IMR-90 (cell line): ENCODE data around the gene GABRD. TPM values are rescaled to one million over a fixed set of nuclear protein-coding genes. Genes with fewer than 3 reads are reported as not detected.

Experiments
- ATAC-seq: fragments of 200-7000 bp; cut with Tn5 transposase; 2 replicates; pipeline ENCODE4 v1.9.1; 2020; ENCODE audit warnings: low read depth, mild to moderate bottlenecking, moderate library complexity
- BruUV-seq: library from RNA; stranded (reverse); fragments of 400-500 nt; replicated peaks from 2 replicates; lab custom pipeline; 2021; lab: Mats Ljungman, UMichigan
- CTCF ChIA-PET: fragments of 300-600 bp; formaldehyde crosslinking; extraction: SDS; loops from one replicate; lab custom pipeline; 2021; ENCODE audit warnings: antibody characterized with exemption; lab: Yijun Ruan, JAX
- POLR2A ChIA-PET: fragments of 300-600 bp; sonication (Branson Sonifier 250); formaldehyde crosslinking; loops from one replicate; lab custom pipeline; 2022; ENCODE audit warnings: antibody characterized with exemption; ENCODE audit not compliant: unreplicated experiment; lab: Charles Lee
- DNase-seq: peaks from one replicate; pipeline ENCODE4 v3.0.0; 2013
- H2AFZ ChIP-seq: replicated peaks from 2 replicates; pipeline ENCODE3; 2013; ENCODE audit warnings: low read length, mild to moderate bottlenecking; ENCODE audit not compliant: poor library complexity
- H2AK5ac ChIP-seq: 2 replicates; pipeline ENCODE4 v1.6.1; 2013; ENCODE audit warnings: low read depth, low read length, inconsistent platforms
- H2AK9ac ChIP-seq: replicated peaks from 2 replicates; pipeline ENCODE3; 2013; ENCODE audit warnings: mild to moderate bottlenecking, low read depth, low read length, moderate library complexity; ENCODE audit not compliant: poor library complexity
- H2BK120ac ChIP-seq: 2 replicates; pipeline ENCODE4 v1.6.1; 2013; ENCODE audit warnings: low read depth, low read length, inconsistent platforms
- H2BK15ac ChIP-seq: 3 replicates; pipeline ENCODE4 v1.6.1; 2013; ENCODE audit warnings: low read depth, low read length, inconsistent platforms
- H2BK20ac ChIP-seq: 2 replicates; pipeline ENCODE4 v1.6.1; 2013; ENCODE audit warnings: low read depth, mild to moderate bottlenecking, inconsistent platforms, low read length, moderate library complexity
- H2BK5ac ChIP-seq: 2 replicates; pipeline ENCODE4 v1.6.1; 2013; ENCODE audit warnings: mild to moderate bottlenecking, low read depth, low read length, inconsistent platforms; ENCODE audit not compliant: poor library complexity, severe bottlenecking
- H3K14ac ChIP-seq: replicated peaks from 2 replicates; pipeline ENCODE4 v1.6.1; 2013; ENCODE audit warnings: low read depth, low read length, inconsistent platforms
- H3K18ac ChIP-seq: 2 replicates; pipeline ENCODE4 v1.6.1; 2013; ENCODE audit warnings: low read depth, low read length, control low read depth
- H3K23ac ChIP-seq: 2 replicates; pipeline ENCODE4 v1.6.1; 2013; ENCODE audit warnings: low read depth, low read length, inconsistent platforms
- H3K27ac ChIP-seq: 2 replicates; pipeline ENCODE4 v1.5.1; 2013; ENCODE audit warnings: mild to moderate bottlenecking, control low read depth, low read length; ENCODE audit not compliant: insufficient read depth
- H3K27me3 ChIP-seq: 2 replicates; pipeline ENCODE4 v1.6.1; 2013; ENCODE audit warnings: low read length; ENCODE audit not compliant: control insufficient read depth, insufficient read depth
- H3K36me3 ChIP-seq: 2 replicates; pipeline ENCODE4 v1.6.1; 2013; ENCODE audit warnings: low read length, mixed read lengths; ENCODE audit not compliant: control insufficient read depth, insufficient read depth
- H3K4ac ChIP-seq: 2 replicates; pipeline ENCODE4 v1.6.1; 2013; ENCODE audit warnings: low read depth, low read length, inconsistent platforms
- H3K4me1 ChIP-seq: 2 replicates; pipeline ENCODE4 v1.6.1; 2013; ENCODE audit warnings: low read length, mixed read lengths; ENCODE audit not compliant: control insufficient read depth, insufficient read depth
- H3K4me2 ChIP-seq: 2 replicates; pipeline ENCODE4 v1.6.1; 2013; ENCODE audit warnings: low read depth, mild to moderate bottlenecking, control low read depth, low read length, moderate library complexity
- H3K4me3 ChIP-seq: 2 replicates; pipeline ENCODE4 v1.5.1; 2013; ENCODE audit warnings: low read depth, mild to moderate bottlenecking, control low read depth, low read length, moderate library complexity; ENCODE audit not compliant: insufficient read depth
- H3K56ac ChIP-seq: 2 replicates; pipeline ENCODE4 v1.6.1; 2013; ENCODE audit warnings: low read length, inconsistent platforms; ENCODE audit not compliant: insufficient read depth; ENCODE audit errors: extremely low read depth
- H3K79me1 ChIP-seq, 2 experiments: 2 replicates each; pipeline ENCODE4 v1.6.1; 2013; ENCODE audit warnings: low read length in 2 of 2, inconsistent platforms in 1 of 2, low read depth in 1 of 2
- H3K9ac ChIP-seq: 2 replicates; pipeline ENCODE4 v1.6.1; 2013; ENCODE audit warnings: low read depth, low read length, control low read depth
- H3K9me1 ChIP-seq: 2 replicates; pipeline ENCODE4 v1.6.1; 2013; ENCODE audit warnings: low read length, inconsistent platforms; ENCODE audit not compliant: insufficient read depth
- H3K9me3 ChIP-seq: 2 replicates; pipeline ENCODE4 v1.6.1; 2013; ENCODE audit warnings: low read length; ENCODE audit not compliant: control insufficient read depth, insufficient read depth
- H4K20me1 ChIP-seq: 2 replicates; pipeline ENCODE4 v1.6.1; 2013; ENCODE audit warnings: low read length, inconsistent platforms; ENCODE audit not compliant: insufficient read depth
- H4K5ac ChIP-seq: 2 replicates; pipeline ENCODE4 v1.6.1; 2013; ENCODE audit warnings: mild to moderate bottlenecking, low read depth, low read length, control low read depth
- H4K8ac ChIP-seq, 2 experiments: 2 replicates each; pipeline ENCODE4 v1.6.1; 2013; ENCODE audit warnings: low read depth in 2 of 2, low read length in 2 of 2, control low read depth in 1 of 2, inconsistent platforms in 1 of 2
- H4K91ac ChIP-seq: 2 replicates; pipeline ENCODE4 v1.6.1; 2013; ENCODE audit warnings: low read depth, low read length, inconsistent platforms; ENCODE audit not compliant: insufficient read depth
- CEBPB ChIP-seq: IDR thresholded peaks from 2 replicates; pipeline ENCODE4 v1.6.1; 2012; ENCODE audit warnings: low read depth, low read length, improper control_type of control experiment
- MAZ ChIP-seq: IDR thresholded peaks from 2 replicates; pipeline ENCODE4 v1.6.1; 2012; ENCODE audit warnings: low read depth, mild to moderate bottlenecking, low read length, improper control_type of control experiment, moderate library complexity, borderline replicate concordance
- NFE2L2 ChIP-seq: fragments of 150-350 bp; IDR thresholded peaks from 2 replicates; pipeline ENCODE4 v1.6.1; 2016; ENCODE audit warnings: low read depth, mild to moderate bottlenecking, low read length
- RAD21 ChIP-seq: IDR thresholded peaks from 2 replicates; pipeline ENCODE4 v1.6.1; 2012; ENCODE audit warnings: low read length, improper control_type of control experiment
- WGBS, 2 experiments: methylation state at CpG; one replicate each; pipeline versions ENCODE4 v1.1.5 to v1.1.7; 2013; ENCODE audit warnings: missing lambda C conversion rate in 2 of 2; ENCODE audit not compliant: insufficient read length in 1 of 2; ENCODE audit errors: extremely low coverage in 2 of 2; 5-methylcytosine and 5-hydroxymethylcytosine counted together
- dilution Hi-C: fragments of 300-500 bp; cut with HindIII; formaldehyde crosslinking; loops from one replicate; pipeline ENCODE4 v1.14.3; 2018; ENCODE audit warnings: low sequenced_read_pairs; ENCODE audit not compliant: unreplicated experiment
- in situ Hi-C: fragments of 300-500 bp; cut with MboI; formaldehyde crosslinking; loops from 3 replicates; pipeline ENCODE4 v1.14.3; 2019; ENCODE audit warnings: low sequenced_read_pairs, inconsistent platforms, mixed read lengths
- intact Hi-C: fragments of 100-400 bp; cut with micrococcal nuclease; formaldehyde crosslinking; loops from 2 replicates; pipeline ENCODE4 v1.10.0; 2022
- polyA plus RNA-seq, 3 experiments: library from polyadenylated mRNA; depleted of rRNA; stranded (reverse); fragments of >200 nt; gene quantifications; 2 replicates each; pipeline ENCODE4 v1.2.3, GENCODE V29; 2012; ENCODE audit warnings: low replicate concordance in 1 of 3
- total RNA-seq: library from RNA; depleted of rRNA; stranded (reverse); fragments of >200 nt; gene quantifications from 2 replicates; pipeline ENCODE4 v1.2.3, GENCODE V29; 2012
- TF ChIP-seq, protein P1 (sequence below): conservative IDR thresholded peaks from 2 replicates; pipeline ENCODE4 v1.5.1; 2012; ENCODE audit warnings: mild to moderate bottlenecking, low read depth, low read length, improper control_type of control experiment
- TF ChIP-seq, protein P2 (sequence below): fragments of 150-350 bp; IDR thresholded peaks from 2 replicates; pipeline ENCODE4 v1.6.1; 2017; ENCODE audit warnings: mild to moderate bottlenecking, antibody characterized with exemption, low read length, low read depth

The GABRD gene
- total and polyA plus RNA-seq, 2 of the 4 experiments (the other 2 are of a cell fraction), result not detected

DNA sequence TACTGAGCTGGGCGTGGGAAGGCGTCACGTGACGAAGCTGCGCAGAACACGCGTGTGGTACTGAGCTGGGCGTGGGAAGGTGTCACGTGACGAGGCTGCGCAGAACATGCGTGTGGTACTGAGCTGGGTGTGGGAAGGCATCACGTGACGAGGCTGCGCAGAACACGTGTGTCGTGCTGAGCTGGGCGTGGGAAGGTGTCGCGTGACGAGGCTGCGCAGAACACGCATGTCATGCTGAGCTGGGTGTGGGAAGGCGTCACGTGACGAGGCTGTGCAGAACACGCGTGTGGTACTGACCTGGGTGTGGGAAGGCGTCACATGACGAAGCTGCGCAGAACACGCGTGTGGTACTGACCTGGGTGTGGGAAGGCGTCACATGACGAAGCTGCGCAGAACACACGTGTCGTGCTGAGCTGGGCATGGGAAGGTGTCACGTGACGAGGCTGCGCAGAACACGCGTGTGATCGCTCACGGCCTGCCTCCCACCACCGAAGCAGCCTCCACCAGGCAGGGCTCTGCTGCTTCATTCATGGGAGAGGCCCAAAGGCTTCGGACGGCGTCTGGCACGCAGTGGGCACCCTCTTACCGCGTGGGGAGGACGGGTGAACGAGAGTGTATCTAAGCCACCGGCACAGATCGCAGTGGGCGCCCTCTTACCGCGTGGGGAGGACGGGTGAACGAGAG lies 39.5 kb upstream of the GABRD start:
- Histone ChIP-seq H3K79me1 (no peaks in the 10 kb centered on the region), H3K23ac (no peak overlapping the region), H3K4ac (no peak overlapping the region), H3K9ac (no peak overlapping the region), H3K27me3 (peaks cover 16% of the 10 kb centered on the region; the same call in 1 of the 2 replicates), H4K91ac (no peak overlapping the region), H2AK9ac (no peak overlapping the region), H3K36me3 (no peaks in the 10 kb centered on the region), H3K18ac (no peak overlapping the region), H3K27ac (no peak overlapping the region), H3K14ac (no peak overlapping the region), H2BK120ac (no peak overlapping the region), H3K9me1 (no peaks in the 10 kb centered on the region), H3K4me3 (no peak overlapping the region), H2BK15ac (no peak overlapping the region), H3K4me2 (no peak overlapping the region), H3K4me1 (no peaks in the 10 kb centered on the region), H4K20me1 (no peaks in the 10 kb centered on the region), H4K5ac (no peak overlapping the region), H2BK20ac (no peak overlapping the region), H2AK5ac (no peak overlapping the region), H3K9me3 (peaks cover 8% of the 10 kb centered on the region; the same call in 1 of the 2 replicates), H3K56ac (no peak overlapping the region), H2AFZ (no peak overlapping the region), H4K8ac (no peak overlapping the region), H2BK5ac (no peak overlapping the region)
- dilution Hi-C loops, result no loop called here
- WGBS, 2 experiments, result 96% methylated on average over 41 of the region's 61 CpGs; no CpG with 5 or more reads in 1 of the 2 experiments
- in situ Hi-C loops, result no loop called here
- POLR2A ChIA-PET, result interaction anchor here (0.6 kb wide), 1 partner anchor 29 kb away, joined by 5 read pairs; no protein-coding TSS in a partner anchor
- TF ChIP-seq CEBPB, result no peak
- TF ChIP-seq, protein P1, sequence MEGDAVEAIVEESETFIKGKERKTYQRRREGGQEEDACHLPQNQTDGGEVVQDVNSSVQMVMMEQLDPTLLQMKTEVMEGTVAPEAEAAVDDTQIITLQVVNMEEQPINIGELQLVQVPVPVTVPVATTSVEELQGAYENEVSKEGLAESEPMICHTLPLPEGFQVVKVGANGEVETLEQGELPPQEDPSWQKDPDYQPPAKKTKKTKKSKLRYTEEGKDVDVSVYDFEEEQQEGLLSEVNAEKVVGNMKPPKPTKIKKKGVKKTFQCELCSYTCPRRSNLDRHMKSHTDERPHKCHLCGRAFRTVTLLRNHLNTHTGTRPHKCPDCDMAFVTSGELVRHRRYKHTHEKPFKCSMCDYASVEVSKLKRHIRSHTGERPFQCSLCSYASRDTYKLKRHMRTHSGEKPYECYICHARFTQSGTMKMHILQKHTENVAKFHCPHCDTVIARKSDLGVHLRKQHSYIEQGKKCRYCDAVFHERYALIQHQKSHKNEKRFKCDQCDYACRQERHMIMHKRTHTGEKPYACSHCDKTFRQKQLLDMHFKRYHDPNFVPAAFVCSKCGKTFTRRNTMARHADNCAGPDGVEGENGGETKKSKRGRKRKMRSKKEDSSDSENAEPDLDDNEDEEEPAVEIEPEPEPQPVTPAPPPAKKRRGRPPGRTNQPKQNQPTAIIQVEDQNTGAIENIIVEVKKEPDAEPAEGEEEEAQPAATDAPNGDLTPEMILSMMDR, result no peak
- TF ChIP-seq RAD21, result no peak
- no peak for TF ChIP-seq MAZ
- no peak for TF ChIP-seq NFE2L2
- TF ChIP-seq, protein P2, sequence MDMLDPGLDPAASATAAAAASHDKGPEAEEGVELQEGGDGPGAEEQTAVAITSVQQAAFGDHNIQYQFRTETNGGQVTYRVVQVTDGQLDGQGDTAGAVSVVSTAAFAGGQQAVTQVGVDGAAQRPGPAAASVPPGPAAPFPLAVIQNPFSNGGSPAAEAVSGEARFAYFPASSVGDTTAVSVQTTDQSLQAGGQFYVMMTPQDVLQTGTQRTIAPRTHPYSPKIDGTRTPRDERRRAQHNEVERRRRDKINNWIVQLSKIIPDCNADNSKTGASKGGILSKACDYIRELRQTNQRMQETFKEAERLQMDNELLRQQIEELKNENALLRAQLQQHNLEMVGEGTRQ, result no peak
- DNase-seq (no peak), ATAC-seq (no peak)
- intact Hi-C loops, result no loop called here
- BruUV-seq, result no TSS peak
- CTCF ChIA-PET, result no interaction called here
